ENCODE measurements around the gene ZIC5.

GRCh38 chr13:99978799-99979452, 7.4 kb upstream of the ZIC5 start:
- TF ChIP-seq, protein P1, sequence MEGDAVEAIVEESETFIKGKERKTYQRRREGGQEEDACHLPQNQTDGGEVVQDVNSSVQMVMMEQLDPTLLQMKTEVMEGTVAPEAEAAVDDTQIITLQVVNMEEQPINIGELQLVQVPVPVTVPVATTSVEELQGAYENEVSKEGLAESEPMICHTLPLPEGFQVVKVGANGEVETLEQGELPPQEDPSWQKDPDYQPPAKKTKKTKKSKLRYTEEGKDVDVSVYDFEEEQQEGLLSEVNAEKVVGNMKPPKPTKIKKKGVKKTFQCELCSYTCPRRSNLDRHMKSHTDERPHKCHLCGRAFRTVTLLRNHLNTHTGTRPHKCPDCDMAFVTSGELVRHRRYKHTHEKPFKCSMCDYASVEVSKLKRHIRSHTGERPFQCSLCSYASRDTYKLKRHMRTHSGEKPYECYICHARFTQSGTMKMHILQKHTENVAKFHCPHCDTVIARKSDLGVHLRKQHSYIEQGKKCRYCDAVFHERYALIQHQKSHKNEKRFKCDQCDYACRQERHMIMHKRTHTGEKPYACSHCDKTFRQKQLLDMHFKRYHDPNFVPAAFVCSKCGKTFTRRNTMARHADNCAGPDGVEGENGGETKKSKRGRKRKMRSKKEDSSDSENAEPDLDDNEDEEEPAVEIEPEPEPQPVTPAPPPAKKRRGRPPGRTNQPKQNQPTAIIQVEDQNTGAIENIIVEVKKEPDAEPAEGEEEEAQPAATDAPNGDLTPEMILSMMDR (IDR thresholded peaks at IDR 0.05) = no peak
- TF ChIP-seq POLR2A (IDR thresholded peaks at IDR 0.05) (no peak), POLR2AphosphoS5 (IDR thresholded peaks at IDR 0.05) (no peak)

Measured in prostate gland (tissue), 2 donors.